Limb (tissue), 2 donors: ENCODE measurements around the gene CAMTA1.

Source experiments
- DNase-seq, 2 donors: peaks; one replicate each; pipeline ENCODE4 v3.0.0-alpha.2; 2016; ENCODE audit errors: extremely low spot score in 2 of 2

CAMTA1 gene

GRCh38 chr1:7581754-7582459, 796.7 kb downstream of the CAMTA1 start:
- no peak for DNase-seq

GRCh38 chr1:7582460-7582972, 797.3 kb downstream of the CAMTA1 start:
- no peak for DNase-seq

- no peak for DNase-seq
Measured at GRCh38 chr1:7583291-7584096, 798.2 kb downstream of the CAMTA1 start.

GRCh38 chr1:7584157-7584556, 798.9 kb downstream of the CAMTA1 start:
- no peak for DNase-seq

- DNase-seq, result no peak
Measured at GRCh38 chr1:7584643-7585042, 799.4 kb downstream of the CAMTA1 start.

- no peak for DNase-seq
Measured at GRCh38 chr1:7585216-7585907, 800.1 kb downstream of the CAMTA1 start.

GRCh38 chr1:7586031-7586941, 801.0 kb downstream of the CAMTA1 start:
- DNase-seq, result no peak

- no peak for DNase-seq
Measured at GRCh38 chr1:7587108-7587772, 802.0 kb downstream of the CAMTA1 start.

- no peak for DNase-seq
Measured at GRCh38 chr1:7587773-7588456, 802.7 kb downstream of the CAMTA1 start.

GRCh38 chr1:7588457-7588827, 803.2 kb downstream of the CAMTA1 start:
- no peak for DNase-seq

- no peak for DNase-seq
Measured at GRCh38 chr1:7589080-7589735, 804.0 kb downstream of the CAMTA1 start.

- no peak for DNase-seq
Measured at GRCh38 chr1:7589774-7590425, 804.6 kb downstream of the CAMTA1 start.

- no peak for DNase-seq
Measured at GRCh38 chr1:7590426-7590790, 805.2 kb downstream of the CAMTA1 start.

- no peak for DNase-seq
Measured at GRCh38 chr1:7591565-7591964, 806.3 kb downstream of the CAMTA1 start.

GRCh38 chr1:7592120-7592798, 807.0 kb downstream of the CAMTA1 start:
- DNase-seq, result no peak

- no peak for DNase-seq
Measured at GRCh38 chr1:7594002-7594713, 808.9 kb downstream of the CAMTA1 start.

GRCh38 chr1:7594714-7595295, 809.6 kb downstream of the CAMTA1 start:
- DNase-seq, result no peak
